ENCODE data around the gene KCNH3.

GRCh38 chr12:49557187-49557916, 18.5 kb downstream of the KCNH3 start:
- no peak for TF ChIP-seq ZNF776 (tag by site-specific recombination; IDR thresholded peaks at IDR 0.05; ENCODE audit: borderline replicate concordance)
- TF ChIP-seq WT1 (tag by site-specific recombination; IDR thresholded peaks at IDR 0.05) = no peak

Measured in HEK293 (cell line).